HG03135 (cell line): Measurements from ENCODE around the gene RIF1.

Experiments
- ATAC-seq: cut with Tn5 transposase; IDR thresholded peaks from one replicate; pipeline ENCODE4 v1.9.1; 2021; ENCODE audit warnings: mild to moderate bottlenecking, moderate library complexity; ENCODE audit not compliant: unreplicated experiment

RIF1 gene

GRCh38 chr2:151409601-151410484 lies at the start of gene RIF1:
Gene RIF1, plus strand, starts transcription at chr2:151409902. Its CDS starts 522 bp downstream, at chr2:151410424.
- ATAC-seq, result peak; percentile 94

- no peak for ATAC-seq
These were observed 47.9 kb upstream of the RIF1 start for GRCh38 chr2:151361674-151362370.

GRCh38 chr2:151363709-151364108 lies 46.0 kb upstream of the RIF1 start:
- ATAC-seq, result peak; percentile 81

GRCh38 chr2:151367571-151367970 lies 42.1 kb upstream of the RIF1 start:
- no peak for ATAC-seq

GRCh38 chr2:151374436-151374835 lies 35.3 kb upstream of the RIF1 start:
- ATAC-seq, result peak; percentile 99

GRCh38 chr2:151379169-151379568 lies 30.5 kb upstream of the RIF1 start:
- no peak for ATAC-seq

GRCh38 chr2:151380580-151381235 lies 29.0 kb upstream of the RIF1 start:
- no peak for ATAC-seq

GRCh38 chr2:151381266-151381665 lies 28.4 kb upstream of the RIF1 start:
- ATAC-seq, result no peak

GRCh38 chr2:151388011-151388410 lies 21.7 kb upstream of the RIF1 start:
- no peak for ATAC-seq

GRCh38 chr2:151391436-151391835 lies 18.3 kb upstream of the RIF1 start:
- no peak for ATAC-seq

- ATAC-seq, result no peak
These were observed 15.2 kb upstream of the RIF1 start for GRCh38 chr2:151394509-151394908.

- ATAC-seq, result no peak
These were observed 14.0 kb upstream of the RIF1 start for GRCh38 chr2:151395509-151396374.

- no peak for ATAC-seq
These were observed 9.7 kb upstream of the RIF1 start for GRCh38 chr2:151399981-151400380.

- no peak for ATAC-seq
These were observed 8.6 kb upstream of the RIF1 start for GRCh38 chr2:151401149-151401548.

GRCh38 chr2:151403914-151404313 lies 5.8 kb upstream of the RIF1 start:
- no peak for ATAC-seq

GRCh38 chr2:151405376-151405775 lies 4.3 kb upstream of the RIF1 start:
- no peak for ATAC-seq

GRCh38 chr2:151407281-151407680 lies 2.4 kb upstream of the RIF1 start:
- ATAC-seq, result no peak

- no peak for ATAC-seq
These were observed 708 bp upstream of the RIF1 start for GRCh38 chr2:151408788-151409600.

- ATAC-seq, result peak; percentile 43
These were observed 758 bp downstream of the RIF1 start for GRCh38 chr2:151410485-151410834.

GRCh38 chr2:151417650-151418049 lies 7.9 kb downstream of the RIF1 start:
- ATAC-seq, result no peak
